ENCODE results near the gene CBLB.

CBLB gene

GRCh38 chr3:105672996-105673395 is 195.8 kb downstream of the CBLB start:
- TF ChIP-seq CTCF (IDR thresholded peaks at IDR 0.05; ENCODE audit: insufficient read depth, low read depth, low read length, missing control alignments): no peak
- H3K4me3 ChIP-seq (ENCODE audit: low read depth, low read length): no peak overlapping the region
- no peak for DNase-seq (ENCODE audit: low read depth)

GRCh38 chr3:105662306-105662705 is 206.5 kb downstream of the CBLB start:
- TF ChIP-seq CTCF (IDR thresholded peaks at IDR 0.05; ENCODE audit: insufficient read depth, low read depth, low read length, missing control alignments): no peak
- DNase-seq (ENCODE audit: low read depth): no peak

GRCh38 chr3:105661461-105661860 is 207.4 kb downstream of the CBLB start:
- no peak overlapping the region for H3K4me3 ChIP-seq (ENCODE audit: low read depth, low read length)
- DNase-seq (ENCODE audit: low read depth): no peak
- no peak for TF ChIP-seq CTCF (IDR thresholded peaks at IDR 0.05; ENCODE audit: insufficient read depth, low read depth, low read length, missing control alignments)

More at GRCh38 chr3:105662306-105662705, 206.5 kb downstream of the CBLB start:
- H3K4me3 ChIP-seq (ENCODE audit: low read depth, low read length): no peak overlapping the region

GRCh38 chr3:105656651-105657504 is 211.9 kb downstream of the CBLB start:
- TF ChIP-seq CTCF (IDR thresholded peaks at IDR 0.05; ENCODE audit: insufficient read depth, low read depth, low read length, missing control alignments): no peak
- no peak for DNase-seq (ENCODE audit: low read depth)
- no peak overlapping the region for H3K4me3 ChIP-seq (ENCODE audit: low read depth, low read length)

GRCh38 chr3:105653868-105654267 is 214.9 kb downstream of the CBLB start:
- no peak for TF ChIP-seq CTCF (IDR thresholded peaks at IDR 0.05; ENCODE audit: insufficient read depth, low read depth, low read length, missing control alignments)
- no peak overlapping the region for H3K4me3 ChIP-seq (ENCODE audit: low read depth, low read length)
- no peak for DNase-seq (ENCODE audit: low read depth)

GRCh38 chr3:105653166-105653565 is 215.6 kb downstream of the CBLB start:
- DNase-seq (ENCODE audit: low read depth): no peak
- no peak for TF ChIP-seq CTCF (IDR thresholded peaks at IDR 0.05; ENCODE audit: insufficient read depth, low read depth, low read length, missing control alignments)
- no peak overlapping the region for H3K4me3 ChIP-seq (ENCODE audit: low read depth, low read length)

GRCh38 chr3:105649480-105649879 is 219.3 kb downstream of the CBLB start:
- no peak overlapping the region for H3K4me3 ChIP-seq (ENCODE audit: low read depth, low read length)
- no peak for DNase-seq (ENCODE audit: low read depth)
- no peak for TF ChIP-seq CTCF (IDR thresholded peaks at IDR 0.05; ENCODE audit: insufficient read depth, low read depth, low read length, missing control alignments)
